NCI-H2029 (cell line): ENCODE results near the gene ERC1.

Experiments used
- DNase-seq: peaks from one replicate; lab custom pipeline; 2025; lab: John Stamatoyannopoulos, UW

The ERC1 gene

GRCh38 chr12:1481906-1482305 is 490.9 kb downstream of the ERC1 start:
- DNase-seq: no peak

- DNase-seq: no peak
These were observed 497.9 kb downstream of the ERC1 start for GRCh38 chr12:1488908-1489381.

GRCh38 chr12:1491983-1492697 is 501.1 kb downstream of the ERC1 start:
- no peak for DNase-seq

- DNase-seq: no peak
These were observed 502.9 kb downstream of the ERC1 start for GRCh38 chr12:1493781-1494565.

- no peak for DNase-seq
These were observed 503.8 kb downstream of the ERC1 start for GRCh38 chr12:1494856-1495255.

- DNase-seq: no peak
These were observed 505.3 kb downstream of the ERC1 start for GRCh38 chr12:1496162-1496900.

- no peak for DNase-seq
These were observed 506.1 kb downstream of the ERC1 start for GRCh38 chr12:1497161-1497560.

GRCh38 chr12:1498199-1498740 is 507.2 kb downstream of the ERC1 start:
- no peak for DNase-seq

- DNase-seq: no peak
These were observed 508.3 kb downstream of the ERC1 start for GRCh38 chr12:1499351-1499750.

- DNase-seq: no peak
These were observed 509.2 kb downstream of the ERC1 start for GRCh38 chr12:1500095-1500801.

GRCh38 chr12:1501001-1501400 is 510.0 kb downstream of the ERC1 start:
- no peak for DNase-seq

GRCh38 chr12:1501695-1502378 is 510.8 kb downstream of the ERC1 start:
- DNase-seq: no peak

GRCh38 chr12:1502379-1502720 is 511.3 kb downstream of the ERC1 start:
- DNase-seq: no peak

- no peak for DNase-seq
These were observed 511.8 kb downstream of the ERC1 start for GRCh38 chr12:1502831-1503230.

- no peak for DNase-seq
These were observed 512.3 kb downstream of the ERC1 start for GRCh38 chr12:1503281-1503711.

- no peak for DNase-seq
These were observed 513.4 kb downstream of the ERC1 start for GRCh38 chr12:1504304-1504894.

GRCh38 chr12:1504895-1505311 is 513.9 kb downstream of the ERC1 start:
- DNase-seq: no peak

- DNase-seq: no peak
These were observed 514.6 kb downstream of the ERC1 start for GRCh38 chr12:1505576-1505975.

GRCh38 chr12:1507308-1507707 is 516.3 kb downstream of the ERC1 start:
- DNase-seq: no peak

GRCh38 chr12:1509413-1510052 is 518.5 kb downstream of the ERC1 start:
- no peak for DNase-seq
